GM21825 (cell line): Measurements from ENCODE around the gene ATP2B2.

Experiments
- ATAC-seq: cut with Tn5 transposase; IDR thresholded peaks from one replicate; pipeline ENCODE4 v1.9.1; 2021; ENCODE audit warnings: mild to moderate bottlenecking, moderate library complexity; ENCODE audit not compliant: unreplicated experiment

ATP2B2 gene

DNA sequence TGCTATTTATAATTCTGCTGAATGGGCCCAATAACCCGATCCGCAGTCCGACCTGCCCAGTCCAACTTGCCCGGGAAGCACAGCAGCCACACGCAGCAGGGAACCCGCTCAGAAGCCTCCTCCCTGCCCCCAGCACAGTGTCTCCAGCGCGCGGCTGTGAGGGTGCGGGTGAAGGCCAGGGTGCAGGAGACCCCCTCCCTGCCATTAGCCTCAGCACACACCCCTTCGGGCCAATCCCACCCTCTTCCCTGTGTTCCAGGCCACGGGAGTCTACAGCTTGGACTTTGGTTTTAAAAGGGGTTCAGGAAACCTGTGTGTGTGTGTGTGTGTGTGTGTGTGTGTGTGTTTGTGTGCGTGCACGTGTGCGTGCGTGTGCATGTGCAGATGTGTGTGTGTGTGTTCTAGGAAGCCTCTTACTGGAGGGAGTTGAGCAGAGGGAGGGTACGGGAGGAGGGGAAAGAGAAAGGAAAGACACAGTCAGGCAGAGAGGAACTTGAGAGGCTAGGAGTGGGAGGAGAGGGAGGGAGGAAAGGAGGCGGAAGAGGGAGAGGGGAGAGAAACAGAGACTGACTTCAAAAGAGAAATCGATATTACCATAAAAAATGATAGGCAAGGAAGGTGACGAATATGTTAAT lies 34.2 kb downstream of the ATP2B2 start:
- ATAC-seq = no peak

DNA sequence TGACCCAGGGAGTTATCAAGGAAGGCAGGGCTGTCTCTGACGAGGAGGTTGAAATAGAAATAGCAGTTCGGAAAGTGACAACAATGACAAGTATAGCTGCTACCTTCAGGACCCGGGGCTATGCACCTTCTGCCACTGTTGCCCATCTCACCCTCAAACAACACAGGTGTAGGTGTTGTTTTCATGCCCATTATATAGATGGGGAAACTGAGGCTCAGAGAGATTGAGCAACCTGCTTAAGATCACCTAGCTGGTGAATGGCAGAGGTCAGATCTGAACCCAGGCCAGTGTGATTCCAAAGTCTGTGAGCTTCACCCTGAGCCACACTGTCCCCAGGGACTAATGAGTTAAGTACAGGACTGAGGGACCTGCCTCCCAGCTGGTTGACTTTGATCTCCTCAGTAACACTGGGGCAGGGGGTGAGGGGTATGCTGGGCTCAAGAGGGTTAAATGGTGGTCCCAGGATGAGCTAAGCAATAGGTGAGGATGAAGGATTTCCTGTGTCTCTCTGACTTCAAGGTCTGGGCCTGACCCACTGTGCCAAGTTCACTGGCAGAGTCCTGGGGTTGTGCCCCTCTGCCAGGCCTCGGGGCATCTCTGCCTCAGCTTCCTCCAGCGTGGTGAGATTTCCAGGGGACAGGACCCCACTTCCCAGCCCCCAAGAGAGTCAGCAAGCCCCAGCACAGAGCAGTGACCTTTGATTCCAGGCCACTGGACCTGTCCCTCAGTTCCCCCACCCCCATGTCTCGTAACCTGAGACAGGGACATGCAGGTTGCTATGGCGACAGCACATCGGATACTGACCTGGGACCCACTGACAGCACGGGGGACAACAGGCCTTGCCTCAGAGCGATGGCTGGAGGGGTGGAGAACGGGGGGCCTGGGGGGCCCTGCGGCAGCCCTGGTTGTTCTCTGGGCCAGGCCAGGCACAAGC lies 35.0 kb downstream of the ATP2B2 start:
- ATAC-seq = no peak

DNA sequence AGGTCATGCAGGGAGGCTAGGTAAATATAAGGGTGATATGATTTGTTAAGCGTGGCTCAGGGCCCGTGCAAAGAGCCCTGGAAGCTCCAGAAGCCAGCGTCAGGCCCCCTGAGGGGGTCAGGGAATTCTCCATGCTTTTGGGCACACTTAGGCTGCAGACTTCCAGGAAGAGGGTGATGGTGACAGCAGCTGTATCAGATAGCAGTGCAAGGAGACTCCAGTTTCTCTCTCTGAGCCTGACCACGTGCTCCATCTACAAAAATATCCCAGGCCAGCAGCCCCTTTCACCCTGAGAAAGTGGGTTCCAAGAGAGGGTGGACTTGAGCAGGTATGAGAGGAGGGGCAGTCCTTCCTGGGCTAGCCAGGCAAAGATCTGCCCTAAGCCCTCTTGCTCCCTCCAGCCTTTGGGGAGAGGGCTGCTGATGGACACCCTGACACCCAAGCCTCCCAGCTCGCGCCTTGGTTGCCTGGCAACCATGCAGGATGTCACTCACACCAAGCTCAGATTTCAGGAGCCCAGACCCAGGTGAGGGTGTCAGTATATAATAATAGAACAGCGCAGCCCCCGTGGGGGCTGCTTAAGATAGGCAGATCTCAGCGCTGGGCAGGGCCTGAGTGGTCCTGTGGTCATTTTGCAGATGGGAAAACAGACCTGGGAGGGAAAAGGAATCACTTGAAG lies 35.8 kb downstream of the ATP2B2 start:
- no peak for ATAC-seq

DNA sequence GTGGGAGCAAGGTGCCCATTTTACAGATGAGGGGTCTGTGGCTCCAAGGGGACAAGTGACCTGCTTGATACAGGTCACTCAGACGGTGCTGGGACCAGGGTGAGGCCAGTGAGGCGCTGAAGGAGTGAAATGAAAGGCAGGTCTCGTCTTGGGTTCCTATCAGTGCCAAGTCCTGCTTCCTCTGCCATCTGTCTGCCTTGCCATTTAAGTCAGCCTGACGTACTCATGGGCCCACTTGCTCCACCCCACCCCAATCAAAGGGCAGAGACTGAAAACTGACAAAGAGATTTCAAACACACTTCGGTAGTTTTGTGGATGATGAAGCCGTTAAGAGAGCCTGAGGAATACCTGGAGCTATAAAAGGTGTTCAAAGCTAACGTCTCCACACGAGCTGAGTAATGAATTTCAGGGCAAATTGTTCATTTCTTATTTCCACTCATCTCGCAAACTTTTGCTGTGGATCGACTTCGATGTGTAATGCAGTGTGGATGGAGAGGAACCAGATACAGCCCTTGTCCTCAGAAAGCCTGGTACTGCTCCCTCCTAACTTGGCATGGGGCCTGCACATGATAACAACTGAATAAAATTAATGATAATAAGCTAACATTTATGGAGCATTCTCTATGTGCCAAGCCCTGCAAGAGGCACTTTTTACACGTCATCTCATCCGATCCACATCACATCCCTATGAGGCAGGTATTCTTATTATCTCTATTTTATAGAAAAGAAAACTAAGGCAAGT lies 36.6 kb downstream of the ATP2B2 start:
- no peak for ATAC-seq

DNA sequence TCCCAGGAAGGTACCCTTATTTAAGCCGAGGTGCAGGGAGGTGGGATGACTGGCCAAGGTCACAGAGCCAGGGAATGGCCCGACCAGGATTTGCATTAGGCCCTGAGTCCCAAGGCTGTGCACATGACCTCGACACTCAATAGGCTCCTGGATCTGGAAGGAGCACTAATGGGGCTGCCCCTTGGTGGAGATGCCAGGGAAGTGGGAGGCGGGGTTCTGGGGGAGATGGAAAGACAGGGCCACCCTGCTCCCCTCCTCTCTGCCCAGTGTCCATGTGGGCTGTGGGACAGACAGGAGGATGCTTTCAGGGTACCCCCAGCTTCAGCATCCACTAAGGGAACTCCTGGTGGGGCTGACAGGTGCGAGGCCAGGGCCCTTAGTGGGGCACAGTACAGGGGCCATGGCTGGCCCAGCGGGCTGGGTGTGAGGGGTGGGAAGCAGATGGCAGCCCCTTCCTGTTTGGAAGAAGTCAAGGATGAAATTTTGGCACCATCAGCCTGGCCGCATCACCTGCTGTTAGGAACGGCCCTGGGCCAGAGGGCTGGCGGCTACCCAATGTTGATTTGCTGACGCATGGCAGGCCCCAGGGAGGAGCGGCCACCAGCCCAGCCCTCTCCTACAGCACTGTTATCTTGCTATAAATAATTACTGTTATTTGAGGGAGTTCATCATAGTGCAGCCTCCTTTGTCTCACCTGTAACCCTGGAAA lies 37.3 kb downstream of the ATP2B2 start:
- no peak for ATAC-seq

DNA sequence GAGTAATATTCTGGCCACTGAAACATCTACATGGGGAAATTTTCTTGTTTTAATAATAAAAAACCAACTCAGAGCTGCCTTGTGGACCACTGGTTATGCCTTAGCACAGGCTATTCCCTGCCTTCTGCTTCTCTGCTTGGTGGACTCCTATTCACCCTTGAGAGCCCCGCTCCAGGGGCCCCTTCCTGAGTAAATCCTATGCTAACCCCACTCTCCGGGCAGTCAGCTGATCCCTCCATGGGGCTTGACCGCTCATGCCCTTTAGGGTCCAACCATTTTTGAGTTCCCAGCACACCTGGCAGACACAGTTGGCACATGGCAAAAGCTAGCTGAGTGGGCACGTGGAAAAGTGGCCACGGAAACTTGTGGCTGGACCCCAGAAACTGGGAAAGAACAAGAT lies 38.2 kb downstream of the ATP2B2 start:
- ATAC-seq = no peak

DNA sequence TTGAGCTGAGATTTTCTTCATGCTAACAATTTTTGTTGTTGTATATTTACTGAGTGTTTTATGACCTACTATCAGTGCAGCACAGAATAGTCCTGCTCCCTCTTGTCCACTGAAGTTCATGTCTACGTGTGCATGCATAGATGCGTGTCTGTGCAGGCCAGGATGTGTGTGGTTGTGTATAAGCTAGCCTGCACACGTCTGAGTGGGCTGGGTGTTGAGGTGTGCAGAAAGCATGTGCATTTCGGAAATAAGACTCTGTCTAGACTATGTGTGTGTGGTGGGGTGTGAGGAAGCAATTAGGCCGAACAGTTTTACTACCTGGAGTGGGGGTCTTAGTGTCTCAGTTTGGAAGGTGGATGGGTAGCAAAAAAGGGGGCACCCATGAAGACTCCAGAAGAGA lies 39.2 kb downstream of the ATP2B2 start:
- ATAC-seq = no peak

DNA sequence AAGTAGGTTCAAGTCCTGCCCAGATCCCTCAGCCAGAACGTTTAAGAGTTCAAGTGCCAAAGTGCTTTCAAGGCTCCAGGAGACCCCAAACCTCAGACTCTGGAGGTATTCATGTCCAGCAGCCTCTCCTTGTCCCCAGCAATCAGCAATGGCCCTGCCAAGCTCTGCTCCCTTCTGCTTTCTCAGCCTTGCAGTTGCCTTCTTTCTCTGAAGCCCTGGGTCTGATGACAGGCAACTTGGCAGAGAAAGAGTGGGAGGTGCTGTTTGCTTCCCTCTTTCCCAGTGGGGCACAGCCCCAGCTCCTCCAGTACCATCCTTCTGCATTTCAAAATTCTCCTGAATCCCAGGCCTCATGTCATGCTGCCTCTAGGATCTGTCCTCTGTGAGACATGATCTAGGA lies 40.2 kb downstream of the ATP2B2 start:
- no peak for ATAC-seq

DNA sequence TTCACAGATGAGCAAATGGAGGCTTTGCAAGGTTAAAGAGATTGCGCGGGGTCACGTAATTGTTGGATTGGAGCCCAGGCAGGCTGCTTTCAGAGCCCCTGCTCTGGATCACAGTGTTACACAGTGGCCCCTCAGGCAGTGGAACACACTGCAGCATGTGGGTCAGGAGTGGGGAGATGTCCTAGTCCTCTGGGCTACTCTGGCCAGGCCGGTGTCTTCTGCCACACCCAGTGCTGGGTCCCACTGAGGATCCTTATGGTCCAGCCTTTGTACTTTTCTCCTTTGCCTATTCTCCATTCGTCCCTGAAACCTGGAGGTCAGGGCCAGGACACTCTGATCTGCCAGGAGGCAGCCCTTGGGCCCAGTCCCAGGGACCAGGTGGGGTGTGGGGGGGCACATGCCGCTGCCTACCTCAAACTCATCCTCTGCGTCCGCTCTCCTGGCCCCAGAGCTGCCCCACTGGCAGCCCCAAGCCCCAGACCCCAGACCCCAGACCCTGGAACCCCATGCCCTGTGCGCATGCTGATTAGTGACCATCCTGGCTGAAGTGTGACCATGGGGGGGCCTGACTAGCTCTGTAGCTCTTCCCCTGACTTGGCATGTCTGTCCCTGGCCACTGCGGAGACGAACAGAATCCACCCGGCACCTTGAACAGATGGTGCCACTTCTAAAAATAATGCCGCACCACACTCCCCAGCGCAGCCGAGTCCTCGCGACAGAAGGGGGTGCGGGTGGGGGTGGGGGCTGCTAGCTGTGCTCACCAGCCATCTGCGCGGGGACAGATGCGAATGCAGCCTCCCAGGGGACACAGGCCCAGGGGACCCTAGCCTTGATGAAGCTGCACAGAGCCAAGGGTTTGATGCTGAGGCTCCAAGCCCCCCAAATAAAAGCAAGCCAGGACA lies 41.6 kb downstream of the ATP2B2 start:
- no peak for ATAC-seq

DNA sequence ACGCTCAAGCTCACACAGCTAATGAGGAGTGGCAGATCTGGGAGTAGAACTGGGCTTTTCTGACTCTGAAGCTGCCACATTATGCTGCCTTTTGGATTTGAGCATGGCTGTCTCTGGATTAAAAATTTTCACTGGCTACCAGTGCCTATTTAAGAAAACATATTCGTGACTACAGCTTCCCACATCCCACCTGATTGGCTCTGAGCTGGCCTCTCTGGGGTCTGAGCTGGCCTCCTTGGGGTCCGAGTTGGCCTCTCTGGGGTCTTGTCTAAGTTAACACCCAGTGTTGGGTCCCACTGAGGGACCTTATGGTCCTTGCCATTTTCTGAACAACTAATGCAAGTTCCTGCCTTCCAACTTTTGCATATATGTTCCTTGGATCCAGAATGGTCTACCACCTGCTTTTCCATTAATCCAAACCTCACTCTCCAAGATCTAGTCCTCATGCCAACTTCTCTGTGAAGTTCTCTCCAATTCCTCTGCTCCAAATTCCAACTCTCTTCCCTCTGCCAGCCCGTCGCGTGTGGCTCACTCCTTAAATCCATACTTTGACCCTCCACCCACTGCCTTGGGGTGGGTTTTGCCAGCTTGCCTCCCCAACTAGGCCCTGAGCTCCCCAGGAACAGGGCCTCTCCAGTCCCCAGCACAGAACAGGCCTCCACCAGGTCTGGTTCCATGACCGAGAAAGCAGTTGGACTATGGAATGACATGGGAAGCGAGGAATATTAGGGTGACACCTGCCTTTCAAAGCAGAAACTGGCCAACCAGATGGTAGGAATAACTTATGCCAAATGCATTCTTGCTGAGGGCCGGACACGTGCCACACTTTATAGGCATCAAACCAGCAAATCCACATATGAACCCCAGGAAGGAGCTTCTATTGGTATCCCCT lies 42.5 kb downstream of the ATP2B2 start:
- ATAC-seq = no peak

DNA sequence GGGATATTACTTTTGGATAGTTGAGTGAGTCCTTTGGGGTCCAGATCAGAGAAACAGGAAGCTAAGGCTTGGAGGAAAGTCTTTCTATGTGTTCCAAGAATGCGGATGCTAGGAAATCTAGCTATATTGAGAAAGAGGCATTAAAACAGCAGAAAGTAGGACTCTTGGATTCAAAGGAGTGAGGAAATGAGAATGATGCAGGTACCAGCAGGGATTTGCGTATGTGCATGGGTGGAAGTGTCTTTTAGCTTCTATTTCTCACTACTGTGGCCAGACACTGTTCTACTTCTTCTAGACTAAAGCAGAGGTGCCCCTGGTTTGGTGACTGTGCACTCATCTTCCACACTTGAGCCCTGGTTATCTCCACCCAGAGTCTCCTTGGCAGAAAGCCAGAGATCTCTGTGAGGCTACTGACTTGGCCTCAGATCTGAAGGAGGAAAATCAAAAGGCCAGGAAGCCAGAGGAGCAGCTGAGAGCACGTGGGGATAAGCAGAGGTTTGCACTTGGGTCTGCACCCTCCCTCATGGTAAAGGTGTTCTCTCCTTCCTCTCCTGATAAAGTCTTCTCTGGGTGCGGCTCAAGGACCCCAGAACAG lies 44.3 kb downstream of the ATP2B2 start:
- no peak for ATAC-seq

DNA sequence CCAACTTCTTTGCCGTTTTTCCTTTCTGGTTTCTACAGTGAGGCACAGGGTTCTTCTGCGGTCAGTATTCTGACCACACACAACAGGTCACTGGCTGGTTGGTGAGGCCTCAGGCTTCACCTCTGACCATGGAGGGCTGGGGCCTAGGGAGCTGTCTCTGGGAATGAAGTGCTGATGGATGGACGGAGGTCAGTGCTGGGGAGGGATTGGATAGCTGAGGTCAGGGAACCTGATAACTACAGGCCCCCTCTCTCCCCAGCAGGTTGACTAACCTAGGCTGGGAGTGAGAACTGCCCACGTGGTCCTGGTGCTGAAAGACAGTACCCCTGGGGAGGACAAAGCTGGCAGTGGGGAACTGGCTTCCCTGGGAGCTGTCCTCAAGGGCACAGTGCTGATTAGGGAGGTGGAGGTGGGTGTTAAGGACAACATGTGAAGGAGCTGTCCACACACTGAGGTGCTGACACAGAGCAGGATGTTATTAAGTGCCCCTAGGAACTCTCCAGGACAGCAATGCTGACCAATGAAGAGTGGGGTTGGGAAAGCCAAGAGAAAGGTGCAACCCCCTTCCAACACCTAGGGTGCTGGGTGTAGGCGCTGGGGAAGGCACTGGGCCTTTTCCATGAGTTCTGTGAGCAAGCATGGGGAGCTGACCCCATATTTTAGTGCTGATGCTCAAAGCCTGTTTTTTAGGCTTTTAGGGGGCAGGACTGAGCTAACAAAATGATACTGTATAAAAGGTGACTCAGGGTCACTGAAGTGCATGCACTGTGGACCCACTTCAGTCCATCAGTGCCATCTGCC lies 45.2 kb downstream of the ATP2B2 start:
- ATAC-seq = no peak

DNA sequence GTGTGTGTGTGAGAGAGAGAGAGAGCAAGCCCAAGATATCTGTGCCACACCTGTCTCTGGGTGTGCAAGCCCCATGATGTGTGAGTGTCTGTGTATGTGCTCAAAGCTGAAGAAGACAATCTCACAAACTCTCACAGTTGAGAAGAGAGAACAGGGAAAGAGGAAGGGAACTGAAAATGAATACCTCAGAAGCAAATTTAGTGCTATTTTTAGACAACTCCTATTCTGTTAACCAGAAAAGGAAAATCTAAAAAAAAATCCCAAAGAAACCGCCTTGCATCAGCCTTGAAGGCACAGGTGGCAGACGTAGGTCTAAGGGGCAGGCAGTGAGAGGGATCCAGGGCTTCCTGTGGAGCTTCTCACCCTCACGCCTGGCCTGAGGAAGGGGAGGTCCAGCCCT lies 47.8 kb downstream of the ATP2B2 start:
- ATAC-seq = no peak

DNA sequence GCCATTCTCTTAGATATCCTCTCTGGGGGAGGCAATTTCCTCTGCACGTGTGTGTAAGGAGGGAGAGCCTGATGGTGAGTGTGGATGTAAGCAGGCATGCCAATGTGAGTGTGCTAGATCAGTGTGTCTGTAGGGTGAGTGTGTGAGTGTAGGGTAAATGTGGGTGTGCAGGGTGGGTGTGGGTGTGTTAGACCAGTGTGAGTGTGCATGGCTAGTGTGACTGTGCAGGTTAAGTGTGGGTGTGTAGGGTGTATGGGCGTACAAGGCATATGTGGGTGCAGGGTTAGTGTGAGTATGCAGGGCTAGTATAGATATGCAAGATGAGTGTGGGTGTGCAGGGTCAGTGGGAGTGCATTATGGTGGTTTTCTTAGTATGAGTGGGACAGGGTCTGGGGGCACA lies 48.4 kb downstream of the ATP2B2 start:
- ATAC-seq = no peak

DNA sequence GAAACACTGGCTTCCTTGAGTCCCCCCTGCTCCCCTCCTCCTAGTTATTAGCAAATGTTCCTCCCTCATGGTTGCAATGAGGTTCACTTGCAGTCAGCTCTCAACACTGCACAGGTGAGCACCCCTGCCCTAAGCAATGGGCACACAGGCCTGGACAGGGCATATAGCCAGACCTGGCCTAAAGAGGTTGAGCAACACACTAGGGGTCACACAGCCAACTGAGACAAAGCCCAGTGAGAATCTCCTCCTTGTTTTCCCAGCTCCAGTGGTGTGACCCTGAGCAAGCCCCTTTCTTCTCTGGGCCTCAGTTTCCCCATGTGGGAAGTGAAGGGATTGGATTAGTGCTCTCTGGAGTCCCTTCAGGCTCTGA lies 49.9 kb downstream of the ATP2B2 start:
- no peak for ATAC-seq

DNA sequence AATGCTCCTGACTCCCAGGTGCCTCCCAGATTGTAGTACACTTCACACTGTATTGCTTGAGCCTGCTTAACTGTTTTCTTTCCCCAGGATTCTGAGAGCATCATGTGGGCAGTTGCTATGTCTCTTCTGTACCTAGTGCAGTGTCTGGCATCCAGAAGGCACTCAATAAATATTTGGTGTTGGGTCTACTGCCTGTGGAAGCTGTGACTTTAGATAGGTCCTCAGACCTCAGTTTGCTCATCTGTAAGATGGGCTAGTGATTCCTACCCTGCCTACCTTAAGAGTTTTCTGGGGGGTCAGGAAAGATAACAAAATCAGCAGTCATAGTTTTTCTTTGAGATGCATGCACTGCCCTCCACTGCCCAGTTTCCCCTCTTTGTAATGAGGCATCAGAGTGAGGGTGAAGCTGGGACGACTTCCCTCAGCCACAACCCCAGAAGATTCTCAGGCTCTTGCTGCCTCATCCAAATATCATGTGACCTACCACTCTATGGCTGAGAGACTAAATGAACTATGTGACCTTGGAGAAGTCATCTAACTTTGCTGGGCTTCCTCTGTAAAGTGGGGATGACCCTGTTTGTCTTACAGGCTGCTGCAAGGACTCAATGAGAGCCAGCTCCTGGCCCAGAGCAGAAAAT lies 50.4 kb downstream of the ATP2B2 start:
- no peak for ATAC-seq
